Keratinocyte (primary cell): ENCODE measurements around the gene ZBED6. TPM values are rescaled to one million over a fixed set of nuclear protein-coding genes. Genes with fewer than 3 reads are reported as not detected.

Source experiments
- DNase-seq: peaks from one replicate; pipeline ENCODE4 v3.0.0-alpha.2; 2011; ENCODE audit warnings: low read depth, missing footprints, low spot score
- FAIRE-seq: peaks from 2 replicates; lab custom pipeline; 2011; peaks lifted over from hg19 to GRCh38; lab: Jason Lieb, UNC
- H2AFZ ChIP-seq: 2 replicates; pipeline ENCODE4 v1.6.0; 2012; ENCODE audit warnings: low read length, control low read depth, inconsistent platforms; ENCODE audit not compliant: control insufficient read depth
- H3K27ac ChIP-seq: 2 replicates; pipeline ENCODE4 v1.5.1; 2011; ENCODE audit warnings: low read length; ENCODE audit not compliant: control insufficient read depth, insufficient read depth
- H3K27me3 ChIP-seq: 3 replicates; pipeline ENCODE4 v1.6.0; 2011; ENCODE audit warnings: low read length; ENCODE audit not compliant: control insufficient read depth, insufficient read depth; ENCODE audit errors: extremely low read depth
- H3K36me3 ChIP-seq, 2 experiments: 2 replicates in 1 of 2; 3 replicates in 1 of 2; pipeline ENCODE4 v1.5.1; 2011; ENCODE audit warnings: low read length in 2 of 2, mild to moderate bottlenecking in 1 of 2; ENCODE audit not compliant: control insufficient read depth in 2 of 2, insufficient read depth in 2 of 2; ENCODE audit errors: extremely low read depth in 1 of 2
- H3K4me1 ChIP-seq: 3 replicates; pipeline ENCODE4 v1.5.1; 2011; ENCODE audit warnings: low read length; ENCODE audit not compliant: control insufficient read depth, insufficient read depth; ENCODE audit errors: extremely low read depth
- H3K4me2 ChIP-seq: 3 replicates; pipeline ENCODE4 v1.6.0; 2011; ENCODE audit warnings: low read depth, low read length; ENCODE audit not compliant: control insufficient read depth, insufficient read depth; ENCODE audit errors: extremely low read depth
- H3K4me3 ChIP-seq, 3 experiments: fragments of 200-600 bp in 1 of 3; sonication (generic) in 1 of 3; 2 replicates in 2 of 3; 3 replicates in 1 of 3; pipeline ENCODE4 v1.5.1; 2011 to 2016; ENCODE audit warnings: low read length in 3 of 3, mild to moderate bottlenecking in 3 of 3, control low read depth in 2 of 3, inconsistent platforms in 1 of 3, low read depth in 1 of 3, mixed read lengths in 1 of 3, mixed run types in 1 of 3, moderate library complexity in 1 of 3; ENCODE audit not compliant: control insufficient read depth in 2 of 3, insufficient read depth in 2 of 3; ENCODE audit errors: extremely low read depth in 1 of 3
- H3K79me2 ChIP-seq: 2 replicates; pipeline ENCODE4 v1.6.0; 2012; ENCODE audit warnings: low read length; ENCODE audit not compliant: control insufficient read depth, insufficient read depth
- H3K9ac ChIP-seq: 3 replicates; pipeline ENCODE4 v1.6.0; 2011; ENCODE audit warnings: low read length; ENCODE audit not compliant: control insufficient read depth, insufficient read depth; ENCODE audit errors: extremely low read depth
- H3K9me1 ChIP-seq: 3 replicates; pipeline ENCODE4 v1.6.0; 2011; ENCODE audit warnings: low read length; ENCODE audit not compliant: control insufficient read depth, insufficient read depth; ENCODE audit errors: extremely low read depth
- H3K9me3 ChIP-seq: 2 replicates; pipeline ENCODE4 v1.5.1; 2012; ENCODE audit warnings: low read depth, low read length; ENCODE audit not compliant: control insufficient read depth
- H4K20me1 ChIP-seq: 3 replicates; pipeline ENCODE4 v1.6.0; 2011; ENCODE audit warnings: low read length; ENCODE audit not compliant: control insufficient read depth, insufficient read depth; ENCODE audit errors: extremely low read depth
- EZH2 ChIP-seq: IDR thresholded peaks from one replicate; pipeline ENCODE4 v1.6.1; 2012; ENCODE audit warnings: inconsistent platforms, mild to moderate bottlenecking, low read length, moderate library complexity
- dilution Hi-C: fragments of 300-500 bp; cut with MboI; formaldehyde crosslinking; loops from one replicate; pipeline ENCODE4 v1.7.0; 2020; ENCODE audit warnings: low sequenced_read_pairs; ENCODE audit not compliant: extremely low pct_ligation_motif_present
- polyA plus RNA-seq, 5 experiments: library from polyadenylated mRNA; depleted of rRNA in 3 of 5; stranded (reverse) in 3 of 5; stranded (forward) in 1 of 5; unstranded in 1 of 5; fragments of >200 nt; gene quantifications; 1 replicate in 1 of 5; 2 replicates in 3 of 5; 3 replicates in 1 of 5; pipeline versions ENCODE4 v1.2.1 to v1.2.3, GENCODE V29; 2011 to 2012; ENCODE audit warnings: missing spikeins in 2 of 5, low read depth in 1 of 5, low replicate concordance in 1 of 5
- TF ChIP-seq, protein P1 (sequence below), 3 experiments: IDR thresholded peaks in 1 of 3; conservative IDR thresholded peaks in 1 of 3; optimal IDR thresholded peaks in 1 of 3; 2 replicates in 2 of 3; 3 replicates in 1 of 3; pipeline versions ENCODE3 to v1.5.1; 2011; ENCODE audit warnings: low read length in 3 of 3, mild to moderate bottlenecking in 3 of 3, moderate library complexity in 2 of 3, control low read depth in 1 of 3, inconsistent platforms in 1 of 3; ENCODE audit not compliant: insufficient read depth in 2 of 3; ENCODE audit errors: extremely low read depth in 1 of 3

Gene ZBED6
- polyA plus RNA-seq, 1 donor (not counting 4 experiments of a cell fraction or from before 2014, with no cell fraction given) = 8.9 TPM

DNA sequence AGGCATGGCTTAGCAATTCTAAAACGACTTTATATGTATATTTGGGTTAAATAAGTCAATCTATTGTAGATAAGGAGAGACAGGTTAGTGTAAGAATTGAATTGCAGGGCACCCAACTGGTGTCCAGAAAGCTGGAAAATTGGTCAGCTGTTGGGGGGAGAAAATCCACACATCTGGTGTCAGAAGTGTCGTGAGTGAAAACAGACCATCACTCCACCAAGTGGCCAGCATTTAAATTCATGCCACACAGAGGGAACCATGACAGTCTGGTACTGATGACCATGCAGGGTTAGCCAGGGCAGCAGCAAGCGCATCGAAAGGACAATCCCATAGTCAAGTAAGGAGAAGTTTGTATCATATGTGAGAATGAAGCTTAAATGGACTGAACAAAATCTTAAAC, 18.8 kb upstream of the ZBED6 start:
- Histone ChIP-seq H3K4me2 (no peak overlapping the region), H3K27me3 (no peaks in the 10 kb centered on the region), H4K20me1 (no peaks in the 10 kb centered on the region), H3K27ac (no peak overlapping the region), H3K4me3 (no peak overlapping the region), H3K79me2 (no peaks in the 10 kb centered on the region), H3K9ac (no peak overlapping the region), H2AFZ (no peak overlapping the region), H3K36me3 (no peaks in the 10 kb centered on the region), H3K9me1 (no peaks in the 10 kb centered on the region), H3K4me1 (no peaks in the 10 kb centered on the region), H3K9me3 (no peaks in the 10 kb centered on the region)
- FAIRE-seq (no peak), DNase-seq (no peak)
- dilution Hi-C loops = no loop called here
- TF ChIP-seq, protein P1, sequence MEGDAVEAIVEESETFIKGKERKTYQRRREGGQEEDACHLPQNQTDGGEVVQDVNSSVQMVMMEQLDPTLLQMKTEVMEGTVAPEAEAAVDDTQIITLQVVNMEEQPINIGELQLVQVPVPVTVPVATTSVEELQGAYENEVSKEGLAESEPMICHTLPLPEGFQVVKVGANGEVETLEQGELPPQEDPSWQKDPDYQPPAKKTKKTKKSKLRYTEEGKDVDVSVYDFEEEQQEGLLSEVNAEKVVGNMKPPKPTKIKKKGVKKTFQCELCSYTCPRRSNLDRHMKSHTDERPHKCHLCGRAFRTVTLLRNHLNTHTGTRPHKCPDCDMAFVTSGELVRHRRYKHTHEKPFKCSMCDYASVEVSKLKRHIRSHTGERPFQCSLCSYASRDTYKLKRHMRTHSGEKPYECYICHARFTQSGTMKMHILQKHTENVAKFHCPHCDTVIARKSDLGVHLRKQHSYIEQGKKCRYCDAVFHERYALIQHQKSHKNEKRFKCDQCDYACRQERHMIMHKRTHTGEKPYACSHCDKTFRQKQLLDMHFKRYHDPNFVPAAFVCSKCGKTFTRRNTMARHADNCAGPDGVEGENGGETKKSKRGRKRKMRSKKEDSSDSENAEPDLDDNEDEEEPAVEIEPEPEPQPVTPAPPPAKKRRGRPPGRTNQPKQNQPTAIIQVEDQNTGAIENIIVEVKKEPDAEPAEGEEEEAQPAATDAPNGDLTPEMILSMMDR (optimal IDR thresholded peaks at IDR 0.05 in 1 of 3, IDR thresholded peaks at IDR 0.05 in 1 of 3, conservative IDR thresholded peaks at IDR 0.05 in 1 of 3; ENCODE audit: extremely low read depth in 1 of 3, insufficient read depth in 2 of 3, low read length in 3 of 3) = peak; percentile 10 to 76 (median 26)
- no peak for TF ChIP-seq EZH2

DNA sequence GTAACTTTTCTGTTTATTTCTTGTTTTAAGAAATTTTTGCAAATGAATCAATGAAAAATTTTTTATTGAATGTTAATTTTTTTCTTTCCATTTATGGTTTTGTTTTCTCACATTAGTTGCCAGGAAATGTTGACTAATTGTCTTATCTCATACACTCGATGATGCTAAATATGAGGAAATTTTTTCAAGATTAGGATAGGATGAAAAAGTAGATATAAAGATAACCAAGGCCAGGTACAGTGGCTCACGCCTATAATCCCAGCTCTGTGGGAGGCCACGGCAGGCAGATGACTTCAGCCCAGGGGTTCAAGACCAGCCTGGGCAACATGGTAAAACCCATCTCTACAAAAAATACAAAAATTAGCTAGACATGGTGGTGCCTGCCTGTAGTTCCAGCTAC, 17.8 kb upstream of the ZBED6 start:
- Histone ChIP-seq H3K27ac (no peak overlapping the region), H4K20me1 (no peaks in the 10 kb centered on the region), H3K36me3 (no peaks in the 10 kb centered on the region), H3K27me3 (no peaks in the 10 kb centered on the region), H3K4me1 (no peaks in the 10 kb centered on the region), H3K9ac (no peak overlapping the region), H3K4me2 (no peak overlapping the region), H2AFZ (no peak overlapping the region), H3K9me3 (no peaks in the 10 kb centered on the region), H3K79me2 (no peaks in the 10 kb centered on the region), H3K9me1 (no peaks in the 10 kb centered on the region), H3K4me3 (no peak overlapping the region)
- no peak for TF ChIP-seq EZH2
- TF ChIP-seq, protein P1 (optimal IDR thresholded peaks at IDR 0.05 in 1 of 3, IDR thresholded peaks at IDR 0.05 in 1 of 3, conservative IDR thresholded peaks at IDR 0.05 in 1 of 3; ENCODE audit: extremely low read depth in 1 of 3, insufficient read depth in 2 of 3, low read length in 3 of 3) = no peak
- dilution Hi-C loops = no loop called here
- FAIRE-seq = no peak
- DNase-seq = no peak
